Measurements from ENCODE around the gene PRKN.
"Not testable (repeated sequence)": the region's sequence is repeated elsewhere in the genome, so short reads cannot be mapped to it uniquely, and the experiment has no call there.

PRKN gene

DNA sequence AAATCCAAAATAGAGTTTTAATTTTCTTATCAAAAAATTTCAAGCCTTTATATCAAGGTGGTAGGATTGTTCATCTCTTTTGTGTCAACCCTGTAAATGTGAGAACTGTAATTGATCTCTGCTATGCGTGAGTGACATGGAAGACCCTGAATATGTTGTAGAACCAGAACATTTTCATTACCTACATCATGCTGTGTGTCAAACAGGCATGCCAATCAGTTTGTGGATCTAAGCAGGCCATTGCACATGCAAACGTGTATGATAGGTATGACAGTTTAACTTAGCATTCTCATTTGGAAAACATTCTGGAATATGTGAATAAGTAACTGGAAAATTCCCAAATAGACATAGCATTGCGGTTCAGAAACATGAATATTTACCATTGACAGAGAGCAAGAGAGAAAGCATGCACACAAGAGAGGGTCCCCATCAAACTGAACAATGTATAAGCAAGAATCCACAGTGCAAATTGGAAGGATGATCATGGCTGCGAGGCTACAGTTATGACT is 812.1 kb downstream of the PRKN start:
- DNase-seq = no peak
- no peak for TF ChIP-seq GATA1 (IDR thresholded peaks at IDR 0.05; ENCODE audit: low read depth, low read length)
- TF ChIP-seq POLR2A (IDR thresholded peaks at IDR 0.05; ENCODE audit: low read length) = no peak

- TF ChIP-seq GATA1 (IDR thresholded peaks at IDR 0.05; ENCODE audit: low read depth, low read length) (no peak), POLR2A (IDR thresholded peaks at IDR 0.05; ENCODE audit: low read length) (no peak)
- no peak for DNase-seq
Measured at GRCh38 chr6:161908872-161909271, 818.7 kb downstream of the PRKN start.

GRCh38 chr6:161906571-161906970 is 821.0 kb downstream of the PRKN start:
- TF ChIP-seq POLR2A (IDR thresholded peaks at IDR 0.05; ENCODE audit: low read length) (no peak), GATA1 (IDR thresholded peaks at IDR 0.05; ENCODE audit: low read depth, low read length) (no peak)
- no peak for DNase-seq

GRCh38 chr6:161903584-161904212 is 823.9 kb downstream of the PRKN start:
- no peak for TF ChIP-seq POLR2A (IDR thresholded peaks at IDR 0.05; ENCODE audit: low read length)
- no peak for TF ChIP-seq GATA1 (IDR thresholded peaks at IDR 0.05; ENCODE audit: low read depth, low read length)

GRCh38 chr6:161901740-161902426 is 825.7 kb downstream of the PRKN start:
- DNase-seq = no peak
- TF ChIP-seq POLR2A (IDR thresholded peaks at IDR 0.05; ENCODE audit: low read length) (no peak), GATA1 (IDR thresholded peaks at IDR 0.05; ENCODE audit: low read depth, low read length) (no peak)

More at GRCh38 chr6:161903584-161904212, 823.9 kb downstream of the PRKN start:
- no peak for DNase-seq

DNA sequence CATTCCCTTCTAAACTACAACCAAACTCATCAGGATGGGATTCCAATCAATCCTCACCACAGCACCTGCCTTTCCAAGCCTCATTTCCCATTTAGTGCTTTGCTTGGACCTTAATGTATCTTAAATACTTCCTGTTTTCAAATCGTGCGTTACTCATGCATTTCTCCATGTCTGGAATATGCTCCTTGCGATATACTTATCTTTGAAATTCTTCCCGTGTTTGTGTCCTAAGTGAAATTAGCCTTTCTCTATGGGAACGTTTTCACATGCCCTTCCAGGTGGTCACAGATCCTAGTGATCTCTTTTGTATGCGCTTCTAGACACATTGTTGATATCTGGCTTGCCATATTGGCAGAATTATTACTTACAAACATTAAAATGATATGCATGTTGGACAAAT is 833.1 kb downstream of the PRKN start:
- no peak for TF ChIP-seq POLR2A (IDR thresholded peaks at IDR 0.05; ENCODE audit: low read length)
- no peak for DNase-seq

- DNase-seq = no peak
- TF ChIP-seq POLR2A (IDR thresholded peaks at IDR 0.05; ENCODE audit: low read length) (no peak), GATA1 (IDR thresholded peaks at IDR 0.05; ENCODE audit: low read depth, low read length) (no peak)
Measured at GRCh38 chr6:161891542-161891941, 836.0 kb downstream of the PRKN start.

- TF ChIP-seq POLR2A (IDR thresholded peaks at IDR 0.05; ENCODE audit: low read length) (no peak), GATA1 (IDR thresholded peaks at IDR 0.05; ENCODE audit: low read depth, low read length) (no peak)
- DNase-seq = no peak
Measured at GRCh38 chr6:161890832-161891297, 836.7 kb downstream of the PRKN start.

DNA sequence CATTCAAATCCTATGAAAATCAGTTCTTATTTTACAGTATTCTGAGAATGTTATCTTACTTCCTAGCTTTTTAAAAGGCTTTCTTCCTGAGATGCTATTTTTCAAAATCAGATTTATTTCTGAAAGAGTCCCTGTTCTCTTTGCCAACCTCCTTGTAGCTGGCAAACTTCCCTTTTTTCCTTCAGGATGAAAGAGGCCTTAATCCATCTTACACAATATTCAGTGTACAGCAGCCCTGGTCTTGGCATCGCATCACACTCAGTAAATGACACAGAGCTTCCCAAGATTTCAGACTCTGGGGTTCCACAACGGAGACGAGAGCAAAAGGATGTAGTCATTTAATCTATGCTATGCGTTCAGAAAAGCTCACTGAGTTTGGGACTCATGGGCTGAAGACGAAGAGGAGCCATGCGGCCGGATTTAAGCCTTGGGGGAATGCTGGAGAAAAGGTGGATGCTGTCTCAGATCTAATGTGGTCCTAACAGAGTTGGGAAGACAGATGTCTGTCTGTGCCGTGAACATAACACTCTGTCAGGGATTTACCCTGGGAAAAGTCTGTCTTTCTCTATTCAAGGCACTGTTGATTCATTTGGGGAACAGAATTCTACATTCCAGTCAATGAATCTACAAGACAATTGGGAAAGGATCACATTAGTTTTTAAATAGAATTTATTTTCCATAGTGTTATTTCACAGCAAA is 837.3 kb downstream of the PRKN start:
- DNase-seq = no peak

DNA sequence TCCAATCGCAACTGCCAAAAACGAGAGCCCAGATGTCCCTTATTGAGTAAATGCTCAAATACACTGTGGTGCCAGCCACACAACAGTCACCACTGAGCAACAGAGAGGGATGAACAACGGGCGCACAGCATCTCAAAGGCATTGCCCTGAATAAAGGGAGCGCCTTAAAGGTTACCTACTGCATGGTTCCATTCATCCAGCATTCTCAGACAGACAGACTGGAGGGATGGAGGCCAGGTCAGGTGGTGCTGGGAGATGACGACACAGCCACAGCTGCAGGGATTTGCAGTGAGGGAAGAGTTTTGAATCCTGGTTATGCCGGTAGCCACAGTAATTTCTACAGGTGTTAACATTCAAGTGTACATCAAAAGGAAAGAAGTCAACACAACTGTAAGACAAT is 838.2 kb downstream of the PRKN start:
- TF ChIP-seq GATA1 (IDR thresholded peaks at IDR 0.05; ENCODE audit: low read depth, low read length) (no peak), POLR2A (IDR thresholded peaks at IDR 0.05; ENCODE audit: low read length) (no peak)
- no peak for DNase-seq

More for the DNA sequence above, 837.3 kb downstream of the PRKN start:
- TF ChIP-seq POLR2A (IDR thresholded peaks at IDR 0.05; ENCODE audit: low read length) (no peak), GATA1 (IDR thresholded peaks at IDR 0.05; ENCODE audit: low read depth, low read length) (no peak)

- DNase-seq = not testable (repeated sequence)
Measured at GRCh38 chr6:161886545-161886944, 841.0 kb downstream of the PRKN start.

DNA sequence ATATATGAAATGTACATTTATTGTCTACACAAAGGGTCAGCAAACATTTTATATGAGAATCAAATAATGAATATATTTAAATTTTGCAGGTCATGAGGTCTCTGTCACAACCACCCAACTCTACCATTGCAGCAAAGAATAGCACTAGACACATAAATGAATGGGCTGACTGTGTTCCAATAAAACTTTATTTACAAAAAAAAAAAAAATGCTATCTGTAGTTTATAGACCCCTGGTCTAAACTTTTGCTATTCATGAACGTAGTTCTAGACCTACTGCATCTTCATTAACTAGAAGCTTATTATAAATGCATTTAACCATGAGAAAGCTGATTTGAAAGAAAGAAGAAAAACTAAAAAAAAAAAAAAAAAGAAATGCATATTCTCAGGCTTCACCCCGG is 842.8 kb downstream of the PRKN start:
- no peak for DNase-seq
- TF ChIP-seq POLR2A (IDR thresholded peaks at IDR 0.05; ENCODE audit: low read length) = no peak
- no peak for TF ChIP-seq GATA1 (IDR thresholded peaks at IDR 0.05; ENCODE audit: low read depth, low read length)

- TF ChIP-seq POLR2A (IDR thresholded peaks at IDR 0.05; ENCODE audit: low read length) (no peak), GATA1 (IDR thresholded peaks at IDR 0.05; ENCODE audit: low read depth, low read length) (no peak)
- DNase-seq = no peak
Measured at GRCh38 chr6:161882196-161882765, 845.3 kb downstream of the PRKN start.

GRCh38 chr6:161880056-161880455 is 847.5 kb downstream of the PRKN start:
- no peak for TF ChIP-seq GATA1 (IDR thresholded peaks at IDR 0.05; ENCODE audit: low read depth, low read length)
- no peak for TF ChIP-seq POLR2A (IDR thresholded peaks at IDR 0.05; ENCODE audit: low read length)
- DNase-seq = no peak
